ENCODE data around the gene PPP2R3A.
"Not testable (repeated sequence)": the region's sequence is repeated elsewhere in the genome, so short reads cannot be mapped to it uniquely, and the experiment has no call there.

The PPP2R3A gene

GRCh38 chr3:136162322-136162721 lies 196.8 kb downstream of the PPP2R3A start:
- DNase-seq (ENCODE audit: low spot score), result no peak

GRCh38 chr3:136163607-136164006 lies 198.1 kb downstream of the PPP2R3A start:
- DNase-seq (ENCODE audit: low spot score), result not testable (repeated sequence)

- no peak for DNase-seq (ENCODE audit: low spot score)
These were observed 201.0 kb downstream of the PPP2R3A start for GRCh38 chr3:136166507-136166906.

- not testable (repeated sequence) for DNase-seq (ENCODE audit: low spot score)
These were observed 202.7 kb downstream of the PPP2R3A start for GRCh38 chr3:136168236-136168635.

- no peak for DNase-seq (ENCODE audit: low spot score)
These were observed 205.6 kb downstream of the PPP2R3A start for GRCh38 chr3:136171097-136171542.

GRCh38 chr3:136173939-136174490 lies 208.5 kb downstream of the PPP2R3A start:
- DNase-seq (ENCODE audit: low spot score), result no peak

- DNase-seq (ENCODE audit: low spot score), result no peak
These were observed 212.3 kb downstream of the PPP2R3A start for GRCh38 chr3:136177876-136178275.

GRCh38 chr3:136181741-136182140 lies 216.2 kb downstream of the PPP2R3A start:
- DNase-seq (ENCODE audit: low spot score), result no peak

GRCh38 chr3:136184703-136185102 lies 219.2 kb downstream of the PPP2R3A start:
- DNase-seq (ENCODE audit: low spot score), result no peak

- no peak for DNase-seq (ENCODE audit: low spot score)
These were observed 220.8 kb downstream of the PPP2R3A start for GRCh38 chr3:136186344-136186743.

- no peak for DNase-seq (ENCODE audit: low spot score)
These were observed 221.3 kb downstream of the PPP2R3A start for GRCh38 chr3:136186846-136187245.

- no peak for DNase-seq (ENCODE audit: low spot score)
These were observed 222.3 kb downstream of the PPP2R3A start for GRCh38 chr3:136187868-136188267.

- no peak for DNase-seq (ENCODE audit: low spot score)
These were observed 223.5 kb downstream of the PPP2R3A start for GRCh38 chr3:136189043-136189442.

- no peak for DNase-seq (ENCODE audit: low spot score)
These were observed 224.5 kb downstream of the PPP2R3A start for GRCh38 chr3:136189859-136190617.

GRCh38 chr3:136192195-136192594 lies 226.7 kb downstream of the PPP2R3A start:
- not testable (repeated sequence) for DNase-seq (ENCODE audit: low spot score)

- DNase-seq (ENCODE audit: low spot score), result no peak
These were observed 227.3 kb downstream of the PPP2R3A start for GRCh38 chr3:136192831-136193230.

- no peak for DNase-seq (ENCODE audit: low spot score)
These were observed 227.9 kb downstream of the PPP2R3A start for GRCh38 chr3:136193278-136194054.

- DNase-seq (ENCODE audit: low spot score), result no peak
These were observed 229.1 kb downstream of the PPP2R3A start for GRCh38 chr3:136194409-136195257.

- DNase-seq (ENCODE audit: low spot score), result peak; percentile 82
These were observed 229.9 kb downstream of the PPP2R3A start for GRCh38 chr3:136195258-136196063.

GRCh38 chr3:136196064-136196400 lies 230.5 kb downstream of the PPP2R3A start, which contains the start of gene MSL2:
Gene MSL2 (minus strand): TSS chr3:136196335. CDS start chr3:136195113, 1,222 bp downstream.
- DNase-seq (ENCODE audit: low spot score), result no peak
